Lower leg skin (tissue), 3 donors: ENCODE measurements around the gene HK2.

Experiments used
- CTCF ChIP-seq, 3 donors: fragments of 450-650 bp; IDR thresholded peaks; one replicate each; pipeline ENCODE4 v1.5.1; 2016; ENCODE audit warnings: antibody characterized with exemption in 3 of 3, mild to moderate bottlenecking in 3 of 3, moderate library complexity in 2 of 3
- POLR2A ChIP-seq, 2 donors: fragments of 450-650 bp; IDR thresholded peaks; one replicate each; pipeline ENCODE4 v1.6.1; 2016 to 2017; ENCODE audit warnings: antibody characterized with exemption in 2 of 2, mild to moderate bottlenecking in 1 of 2, moderate library complexity in 1 of 2

- TF ChIP-seq POLR2A (IDR thresholded peaks at IDR 0.05) = no peak
- TF ChIP-seq CTCF (IDR thresholded peaks at IDR 0.05) = no peak
Observed at GRCh38 chr2:74884866-74885265, 50.9 kb downstream of the HK2 start.
